ENCODE data around the gene TCF21. TPM values are rescaled to one million over a fixed set of nuclear protein-coding genes. Genes with fewer than 3 reads are reported as not detected.

TCF21 gene
- total RNA-seq, 4 donors from 2014 or later, result 1.5 to 9.1 (median 4.7) TPM

- Histone ChIP-seq H3K9me3 (no peaks in the 10 kb centered on the region), H3K4me3 (peak overlapping the region; percentile 60 to 64), H3K36me3 (no peaks in the 10 kb centered on the region), H3K27ac (peak overlapping the region; percentile 85 to 93), H3K4me1 (no peaks in the 10 kb centered on the region), H3K27me3 (peaks cover 0 to 16% of the 10 kb centered on the region in 2 donors)
- TF ChIP-seq, protein P1, sequence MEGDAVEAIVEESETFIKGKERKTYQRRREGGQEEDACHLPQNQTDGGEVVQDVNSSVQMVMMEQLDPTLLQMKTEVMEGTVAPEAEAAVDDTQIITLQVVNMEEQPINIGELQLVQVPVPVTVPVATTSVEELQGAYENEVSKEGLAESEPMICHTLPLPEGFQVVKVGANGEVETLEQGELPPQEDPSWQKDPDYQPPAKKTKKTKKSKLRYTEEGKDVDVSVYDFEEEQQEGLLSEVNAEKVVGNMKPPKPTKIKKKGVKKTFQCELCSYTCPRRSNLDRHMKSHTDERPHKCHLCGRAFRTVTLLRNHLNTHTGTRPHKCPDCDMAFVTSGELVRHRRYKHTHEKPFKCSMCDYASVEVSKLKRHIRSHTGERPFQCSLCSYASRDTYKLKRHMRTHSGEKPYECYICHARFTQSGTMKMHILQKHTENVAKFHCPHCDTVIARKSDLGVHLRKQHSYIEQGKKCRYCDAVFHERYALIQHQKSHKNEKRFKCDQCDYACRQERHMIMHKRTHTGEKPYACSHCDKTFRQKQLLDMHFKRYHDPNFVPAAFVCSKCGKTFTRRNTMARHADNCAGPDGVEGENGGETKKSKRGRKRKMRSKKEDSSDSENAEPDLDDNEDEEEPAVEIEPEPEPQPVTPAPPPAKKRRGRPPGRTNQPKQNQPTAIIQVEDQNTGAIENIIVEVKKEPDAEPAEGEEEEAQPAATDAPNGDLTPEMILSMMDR (IDR thresholded peaks at IDR 0.05), result no peak
- no peak for TF ChIP-seq POLR2A (IDR thresholded peaks at IDR 0.05)
- intact Hi-C loops (cut with DNase I; ENCODE audit: low total_unique reads), result no loop called here
- peak; percentile 33 to 61 for DNase-seq
These were observed 867 bp downstream of the TCF21 start for GRCh38 chr6:133889557-133890403.

DNA sequence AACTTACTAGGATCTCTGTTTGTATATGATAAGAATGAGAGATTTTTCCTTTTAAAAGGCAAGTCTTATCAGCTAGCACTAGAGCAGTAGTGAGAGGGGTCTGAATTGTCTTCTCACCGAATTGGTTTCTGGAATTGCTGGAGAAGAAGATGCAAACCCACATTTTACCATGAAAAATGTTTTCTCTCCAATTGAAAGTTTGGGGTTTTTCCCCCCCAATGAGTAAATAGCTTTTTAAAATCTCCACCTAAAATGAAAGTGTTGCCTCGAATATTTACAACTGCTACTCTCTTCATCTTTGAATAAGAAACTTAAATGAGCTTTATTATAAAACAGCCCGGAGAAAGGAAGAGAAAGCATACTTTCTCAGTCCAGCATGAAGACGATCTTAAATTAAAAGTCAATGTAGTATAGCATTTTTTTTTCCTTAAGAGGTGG lies 1.8 kb downstream of the TCF21 start:
- peaks cover 0 to 16% of the 10 kb centered on the region in 2 donors for H3K27me3 ChIP-seq
- no peaks in the 10 kb centered on the region for H3K4me1 ChIP-seq
- peak overlapping the region; percentile 60 to 64 for H3K4me3 ChIP-seq
- no peak for DNase-seq
- H3K36me3 ChIP-seq, result no peaks in the 10 kb centered on the region
- no peak for TF ChIP-seq POLR2A (IDR thresholded peaks at IDR 0.05)
- TF ChIP-seq, protein P1 (IDR thresholded peaks at IDR 0.05), result no peak
- H3K27ac ChIP-seq, result peak overlapping the region; percentile 85 to 93
- intact Hi-C loops (cut with DNase I; ENCODE audit: low total_unique reads), result no loop called here
- H3K9me3 ChIP-seq, result no peaks in the 10 kb centered on the region

DNA sequence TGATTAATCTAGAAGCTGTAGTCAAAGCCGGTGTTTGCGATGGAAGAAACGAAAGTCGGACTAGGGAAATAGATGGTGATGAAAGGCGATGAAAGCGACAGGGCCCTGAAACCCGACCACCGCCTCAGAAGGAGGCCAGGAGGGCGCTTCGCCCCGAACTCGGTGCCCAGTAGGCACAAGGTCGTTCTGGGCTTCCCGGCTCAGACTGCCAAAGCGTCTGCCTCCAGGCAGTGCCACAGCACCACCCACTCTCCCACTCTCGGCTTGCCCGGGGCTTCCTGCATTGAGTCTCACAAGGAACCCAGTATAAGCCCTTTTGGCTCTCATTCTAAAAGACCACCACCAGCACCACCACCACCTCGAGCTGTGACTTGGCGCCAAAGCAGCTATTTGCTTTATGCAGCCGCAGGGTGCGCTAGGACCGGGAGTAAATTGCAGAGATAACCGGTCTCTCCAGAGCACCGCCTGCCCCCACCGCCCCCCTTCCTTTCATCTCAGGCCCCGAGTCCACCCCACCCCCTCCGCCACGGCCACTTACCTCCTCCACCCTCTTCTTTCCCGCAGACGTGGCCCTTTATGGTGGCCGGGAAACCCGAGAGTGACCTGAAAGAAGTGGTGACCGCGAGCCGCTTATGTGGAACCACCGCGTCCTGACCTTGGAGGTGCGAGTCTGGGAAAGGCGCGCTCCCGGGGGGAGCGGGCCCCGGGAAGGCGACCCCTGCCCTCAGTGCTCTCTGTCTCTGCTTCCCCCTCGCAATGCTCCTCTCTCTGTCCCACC lies 2.4 kb downstream of the TCF21 start:
- Histone ChIP-seq H3K4me3 (peak overlapping the region; percentile 60 to 64), H3K27me3 (peaks cover 0 to 16% of the 10 kb centered on the region in 2 donors), H3K4me1 (no peaks in the 10 kb centered on the region), H3K9me3 (no peaks in the 10 kb centered on the region), H3K36me3 (no peaks in the 10 kb centered on the region), H3K27ac (peak overlapping the region; percentile 85 to 93)
- intact Hi-C loops (cut with DNase I; ENCODE audit: low total_unique reads), result no loop called here
- DNase-seq, result peak; percentile 30 to 49
- TF ChIP-seq, protein P1 (IDR thresholded peaks at IDR 0.05), result no peak
- no peak for TF ChIP-seq POLR2A (IDR thresholded peaks at IDR 0.05)

DNA sequence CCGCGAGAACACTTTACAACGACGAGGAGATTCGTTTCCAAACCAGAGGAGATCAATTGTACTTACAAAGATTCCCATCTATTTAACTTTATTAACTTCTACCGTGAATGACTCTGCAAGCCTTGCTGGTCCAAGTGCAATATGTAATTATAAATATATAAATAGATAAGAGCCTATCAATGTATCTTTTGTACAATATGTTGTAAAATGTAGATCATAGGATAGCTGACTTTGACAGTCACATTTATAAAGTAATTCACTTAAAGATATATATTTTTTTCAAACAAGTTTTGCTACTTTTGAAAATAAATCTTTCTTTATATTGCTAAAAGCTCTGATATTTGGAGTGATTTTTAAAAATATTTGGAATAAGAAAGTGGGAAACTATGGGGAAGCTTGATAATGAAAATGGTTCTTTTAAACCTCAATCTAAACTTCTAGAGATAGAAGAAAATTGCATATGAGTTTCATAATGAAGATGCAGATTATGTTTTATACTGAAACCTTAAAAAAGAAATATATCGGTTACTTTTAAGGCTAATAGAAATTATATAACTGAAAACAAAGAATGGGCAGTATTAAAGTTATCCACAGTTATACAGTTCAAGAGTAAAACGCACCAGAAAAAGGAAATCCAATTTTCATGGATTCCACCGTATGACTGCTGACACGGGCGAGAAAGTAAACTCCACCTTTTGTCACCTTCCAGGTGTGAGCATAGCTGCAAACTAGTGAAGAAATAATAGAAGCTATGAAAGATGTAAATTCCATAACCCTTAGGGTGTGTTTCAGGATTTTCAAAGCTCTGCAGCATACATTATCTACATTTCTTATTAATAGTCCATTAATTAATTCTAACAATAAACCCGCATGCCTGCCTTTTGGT lies 3.3 kb downstream of the TCF21 start:
- Histone ChIP-seq H3K4me1 (no peaks in the 10 kb centered on the region), H3K27ac (peak overlapping the region; percentile 85 to 93), H3K9me3 (no peaks in the 10 kb centered on the region), H3K27me3 (peaks cover 0 to 16% of the 10 kb centered on the region in 2 donors), H3K36me3 (no peaks in the 10 kb centered on the region), H3K4me3 (peak overlapping the region; percentile 60 to 64)
- TF ChIP-seq, protein P1 (IDR thresholded peaks at IDR 0.05), result no peak
- TF ChIP-seq POLR2A (IDR thresholded peaks at IDR 0.05), result no peak
- DNase-seq, result no peak
- intact Hi-C loops (cut with DNase I; ENCODE audit: low total_unique reads), result no loop called here
